ENCODE results near the gene FNTB. TPM values are rescaled to one million over a fixed set of nuclear protein-coding genes. Genes with fewer than 3 reads are reported as not detected.

The FNTB gene
- total RNA-seq, 2 donors from 2014 or later: 24.7 to 47.1 TPM

GRCh38 chr14:65032319-65032718, 45.6 kb downstream of the FNTB start:
- Mint-ChIP-seq H3K4me1 (peaks cover 4% of the 10 kb centered on the region), H3K36me3 (ENCODE audit: low read depth) (peaks cover 75% of the 10 kb centered on the region), H3K4me3 (no peak overlapping the region), H3K9me3 (no peaks in the 10 kb centered on the region), H3K27me3 (no peaks in the 10 kb centered on the region), H3K27ac (no peak overlapping the region)
- no peak for ATAC-seq (replicated peaks)

- no peak overlapping the region for H3K27ac Mint-ChIP-seq
- no peaks in the 10 kb centered on the region for H3K27me3 Mint-ChIP-seq
- peaks cover 66% of the 10 kb centered on the region for H3K36me3 Mint-ChIP-seq (ENCODE audit: low read depth)
- no peaks in the 10 kb centered on the region for H3K9me3 Mint-ChIP-seq
- peaks cover 4% of the 10 kb centered on the region for H3K4me1 Mint-ChIP-seq
- no peak overlapping the region for H3K4me3 Mint-ChIP-seq
- ATAC-seq (replicated peaks): no peak
These were observed 46.5 kb downstream of the FNTB start for GRCh38 chr14:65033181-65033580.

- Mint-ChIP-seq H3K4me1 (peaks cover 4% of the 10 kb centered on the region), H3K27me3 (no peaks in the 10 kb centered on the region), H3K4me3 (no peak overlapping the region), H3K27ac (no peak overlapping the region), H3K36me3 (ENCODE audit: low read depth) (peaks cover 64% of the 10 kb centered on the region), H3K9me3 (no peaks in the 10 kb centered on the region)
- no peak for ATAC-seq (replicated peaks)
These were observed 47.3 kb downstream of the FNTB start for GRCh38 chr14:65034021-65034420.

GRCh38 chr14:65035049-65035448, 48.4 kb downstream of the FNTB start:
- no peaks in the 10 kb centered on the region for H3K9me3 Mint-ChIP-seq
- no peak for ATAC-seq (replicated peaks)
- H3K27me3 Mint-ChIP-seq: no peaks in the 10 kb centered on the region
- H3K4me1 Mint-ChIP-seq: no peaks in the 10 kb centered on the region
- no peak overlapping the region for H3K27ac Mint-ChIP-seq
- no peak overlapping the region for H3K4me3 Mint-ChIP-seq
- H3K36me3 Mint-ChIP-seq (ENCODE audit: low read depth): peaks cover 55% of the 10 kb centered on the region

- no peak for ATAC-seq (replicated peaks)
- H3K9me3 Mint-ChIP-seq: no peaks in the 10 kb centered on the region
- peaks cover 63% of the 10 kb centered on the region for H3K36me3 Mint-ChIP-seq (ENCODE audit: low read depth)
- no peaks in the 10 kb centered on the region for H3K27me3 Mint-ChIP-seq
- no peak overlapping the region for H3K27ac Mint-ChIP-seq
- H3K4me3 Mint-ChIP-seq: no peak overlapping the region
- no peaks in the 10 kb centered on the region for H3K4me1 Mint-ChIP-seq
These were observed 52.3 kb downstream of the FNTB start for GRCh38 chr14:65038966-65039365.

GRCh38 chr14:65040666-65041433, 54.2 kb downstream of the FNTB start:
- no peak overlapping the region for H3K27ac Mint-ChIP-seq
- H3K9me3 Mint-ChIP-seq: no peaks in the 10 kb centered on the region
- H3K4me1 Mint-ChIP-seq: no peaks in the 10 kb centered on the region
- no peak for ATAC-seq (replicated peaks)
- H3K4me3 Mint-ChIP-seq: no peak overlapping the region
- no peaks in the 10 kb centered on the region for H3K27me3 Mint-ChIP-seq
- peaks cover 66% of the 10 kb centered on the region for H3K36me3 Mint-ChIP-seq (ENCODE audit: low read depth)

- no peak for ATAC-seq (replicated peaks)
- no peaks in the 10 kb centered on the region for H3K9me3 Mint-ChIP-seq
- no peaks in the 10 kb centered on the region for H3K27me3 Mint-ChIP-seq
- H3K4me1 Mint-ChIP-seq: no peaks in the 10 kb centered on the region
- no peak overlapping the region for H3K4me3 Mint-ChIP-seq
- no peak overlapping the region for H3K27ac Mint-ChIP-seq
- H3K36me3 Mint-ChIP-seq (ENCODE audit: low read depth): peaks cover 68% of the 10 kb centered on the region
These were observed 54.8 kb downstream of the FNTB start for GRCh38 chr14:65041434-65041915.

- Mint-ChIP-seq H3K36me3 (ENCODE audit: low read depth) (peaks cover 69% of the 10 kb centered on the region), H3K4me3 (no peak overlapping the region), H3K4me1 (peaks cover 2% of the 10 kb centered on the region), H3K9me3 (no peaks in the 10 kb centered on the region), H3K27ac (no peak overlapping the region), H3K27me3 (no peaks in the 10 kb centered on the region)
- ATAC-seq (replicated peaks): no peak
These were observed 55.6 kb downstream of the FNTB start for GRCh38 chr14:65042296-65042695.

- Mint-ChIP-seq H3K27ac (no peak overlapping the region), H3K9me3 (no peaks in the 10 kb centered on the region), H3K36me3 (ENCODE audit: low read depth) (peaks cover 74% of the 10 kb centered on the region), H3K27me3 (no peaks in the 10 kb centered on the region), H3K4me3 (no peak overlapping the region), H3K4me1 (peaks cover 8% of the 10 kb centered on the region)
- no peak for ATAC-seq (replicated peaks)
These were observed 56.2 kb downstream of the FNTB start for GRCh38 chr14:65042731-65043372.

- Mint-ChIP-seq H3K9me3 (no peaks in the 10 kb centered on the region), H3K4me3 (no peak overlapping the region), H3K27me3 (no peaks in the 10 kb centered on the region), H3K27ac (no peak overlapping the region), H3K36me3 (ENCODE audit: low read depth) (peaks cover 75% of the 10 kb centered on the region), H3K4me1 (peaks cover 9% of the 10 kb centered on the region)
- no peak for ATAC-seq (replicated peaks)
These were observed 57.3 kb downstream of the FNTB start for GRCh38 chr14:65043893-65044595.

- H3K27me3 Mint-ChIP-seq: no peaks in the 10 kb centered on the region
- peaks cover 78% of the 10 kb centered on the region for H3K36me3 Mint-ChIP-seq (ENCODE audit: low read depth)
- H3K9me3 Mint-ChIP-seq: no peaks in the 10 kb centered on the region
- peaks cover 9% of the 10 kb centered on the region for H3K4me1 Mint-ChIP-seq
- H3K27ac Mint-ChIP-seq: no peak overlapping the region
- no peak overlapping the region for H3K4me3 Mint-ChIP-seq
- no peak for ATAC-seq (replicated peaks)
These were observed 57.9 kb downstream of the FNTB start for GRCh38 chr14:65044596-65044959.

GRCh38 chr14:65045006-65045405, 58.3 kb downstream of the FNTB start:
- no peak overlapping the region for H3K27ac Mint-ChIP-seq
- no peak overlapping the region for H3K4me3 Mint-ChIP-seq
- H3K9me3 Mint-ChIP-seq: no peaks in the 10 kb centered on the region
- H3K36me3 Mint-ChIP-seq (ENCODE audit: low read depth): peaks cover 78% of the 10 kb centered on the region
- no peak for ATAC-seq (replicated peaks)
- peaks cover 9% of the 10 kb centered on the region for H3K4me1 Mint-ChIP-seq
- no peaks in the 10 kb centered on the region for H3K27me3 Mint-ChIP-seq

- H3K9me3 Mint-ChIP-seq: no peaks in the 10 kb centered on the region
These were observed 59.0 kb downstream of the FNTB start for GRCh38 chr14:65045709-65046108.

GRCh38 chr14:65052832-65053231, 66.1 kb downstream of the FNTB start:
- H3K9me3 Mint-ChIP-seq: no peaks in the 10 kb centered on the region
- H3K4me1 Mint-ChIP-seq: peaks cover under 1% of the 10 kb centered on the region
- H3K27ac Mint-ChIP-seq: peak overlapping the region; percentile 60
- H3K36me3 Mint-ChIP-seq (ENCODE audit: low read depth): peaks cover 68% of the 10 kb centered on the region
- no peaks in the 10 kb centered on the region for H3K27me3 Mint-ChIP-seq
- H3K4me3 Mint-ChIP-seq: no peak overlapping the region
- ATAC-seq (replicated peaks): no peak

More at GRCh38 chr14:65045709-65046108, 59.0 kb downstream of the FNTB start:
- Mint-ChIP-seq H3K36me3 (ENCODE audit: low read depth) (peaks cover 75% of the 10 kb centered on the region), H3K4me1 (peaks cover 9% of the 10 kb centered on the region), H3K27me3 (no peaks in the 10 kb centered on the region), H3K27ac (no peak overlapping the region), H3K4me3 (no peak overlapping the region)
- no peak for ATAC-seq (replicated peaks)

- no peak for ATAC-seq (replicated peaks)
- Mint-ChIP-seq H3K27me3 (no peaks in the 10 kb centered on the region), H3K36me3 (ENCODE audit: low read depth) (peaks cover 68% of the 10 kb centered on the region), H3K9me3 (no peaks in the 10 kb centered on the region), H3K27ac (no peak overlapping the region), H3K4me3 (no peak overlapping the region), H3K4me1 (no peaks in the 10 kb centered on the region)
These were observed 66.8 kb downstream of the FNTB start for GRCh38 chr14:65053466-65053865.

All from activated T-helper 17 cell treated with anti-CD3 and anti-CD28 coated beads, Interleukin-2, amount 50 U/mL, for 72 hours (primary cell).